Endodermal cell (in vitro differentiated cells): Measurements from ENCODE around the gene C20orf144. TPM values are rescaled to one million over a fixed set of nuclear protein-coding genes. Genes with fewer than 3 reads are reported as not detected.

Source experiments
- DNase-seq: peaks from one replicate; pipeline ENCODE4 v3.0.0-alpha.2; 2017
- H3K27ac ChIP-seq: 2 replicates; pipeline ENCODE4 v1.5.1; 2013; ENCODE audit warnings: mild to moderate bottlenecking, low read depth, low read length, moderate library complexity
- H3K27me3 ChIP-seq: 2 replicates; pipeline ENCODE4 v1.6.1; 2013; ENCODE audit warnings: mild to moderate bottlenecking, low read length, moderate library complexity; ENCODE audit not compliant: insufficient read depth, control insufficient read depth, poor library complexity, severe bottlenecking
- H3K36me3 ChIP-seq: 2 replicates; pipeline ENCODE4 v1.7.0; 2013; ENCODE audit warnings: mild to moderate bottlenecking, low read length, moderate library complexity; ENCODE audit not compliant: control insufficient read depth, insufficient read depth
- H3K4me1 ChIP-seq: one replicate; pipeline ENCODE4 v1.7.0; 2013; ENCODE audit warnings: low read length; ENCODE audit not compliant: control insufficient read depth, insufficient read depth
- H3K4me3 ChIP-seq: 2 replicates; pipeline ENCODE4 v1.5.1; 2013; ENCODE audit warnings: mild to moderate bottlenecking, low read length, moderate library complexity
- H3K9ac ChIP-seq: 2 replicates; pipeline ENCODE4 v1.6.1; 2013; ENCODE audit warnings: mild to moderate bottlenecking, low read length, moderate library complexity; ENCODE audit not compliant: poor library complexity, severe bottlenecking; ENCODE audit errors: extremely low read depth
- H3K9me3 ChIP-seq: 2 replicates; pipeline ENCODE4 v1.6.1; 2013; ENCODE audit warnings: mild to moderate bottlenecking, low read length, moderate library complexity; ENCODE audit not compliant: control insufficient read depth
- H3K27ac Mint-ChIP-seq: 2 replicates; pipeline ENCODE4 v1.8.0; 2020; ENCODE audit warnings: mixed read lengths
- H3K27me3 Mint-ChIP-seq: 2 replicates; pipeline ENCODE4 v1.8.0; 2021; ENCODE audit warnings: mild to moderate bottlenecking, mixed read lengths; ENCODE audit not compliant: insufficient read depth
- H3K36me3 Mint-ChIP-seq: 2 replicates; pipeline ENCODE4 v1.8.0; 2020; ENCODE audit warnings: low read depth, mixed read lengths
- H3K4me1 Mint-ChIP-seq: 2 replicates; pipeline ENCODE4 v1.8.0; 2020; ENCODE audit warnings: mixed read lengths
- H3K4me3 Mint-ChIP-seq: 2 replicates; pipeline ENCODE4 v1.8.0; 2020; ENCODE audit warnings: mild to moderate bottlenecking, moderate library complexity, mixed read lengths
- H3K9me3 Mint-ChIP-seq: 2 replicates; pipeline ENCODE4 v1.8.0; 2020; ENCODE audit warnings: mild to moderate bottlenecking, mixed read lengths
- CTCF ChIP-seq: fragments of 200-600 bp; sonication (generic); conservative IDR thresholded peaks from 2 replicates; pipeline ENCODE4 v1.5.0; 2021; ENCODE audit warnings: antibody characterized with exemption, mild to moderate bottlenecking
- WGBS, 2 experiments: methylation state at CpG; one replicate each; pipeline versions ENCODE4 v1.1.5 to v1.1.7; 2013; ENCODE audit warnings: missing lambda C conversion rate in 2 of 2, mixed read lengths in 1 of 2; ENCODE audit not compliant: insufficient coverage in 1 of 2, insufficient read length in 1 of 2; 5-methylcytosine and 5-hydroxymethylcytosine counted together
- total RNA-seq, 2 donors: library from RNA; stranded (reverse); fragmentation: NEBNext Ultra II Directional in 1 of 2; extraction: Animal tissue kit (Norgen Biotek cat#: 25700) in 1 of 2; gene quantifications; 2 replicates in 1 of 2; 3 replicates in 1 of 2; pipeline ENCODE4 v1.2.1, GENCODE V29; 2021

C20orf144 gene
- total RNA-seq, 2 donors from 2014 or later, result 0.44 TPM; not detected in 1

GRCh38 chr20:33653900-33654596 lies 8.1 kb upstream of the C20orf144 start:
- peak overlapping the region; percentile 80 for H3K27ac Mint-ChIP-seq

GRCh38 chr20:33654680-33655161 lies 7.4 kb upstream of the C20orf144 start:
- Mint-ChIP-seq H3K4me3 (no peak overlapping the region), H3K27ac (peak overlapping the region; percentile 12), H3K36me3 (peaks cover 11% of the 10 kb centered on the region), H3K9me3 (no peaks in the 10 kb centered on the region), H3K27me3 (no peaks in the 10 kb centered on the region), H3K4me1 (peaks cover 14% of the 10 kb centered on the region)
- no peaks in the 10 kb centered on the region for H3K9me3 ChIP-seq
- no peak overlapping the region for H3K27ac ChIP-seq
- peaks cover 6% of the 10 kb centered on the region for H3K36me3 ChIP-seq
- no peak for TF ChIP-seq CTCF
- whole genome bisulfite sequencing, 2 experiments, result 88 to 94% methylated on average over 5 to 14 of the region's 14 CpGs
- H3K9ac ChIP-seq, result no peak overlapping the region
- DNase-seq, result no peak
- H3K4me3 ChIP-seq, result no peak overlapping the region
- H3K4me1 ChIP-seq, result peaks cover 3% of the 10 kb centered on the region
- H3K27me3 ChIP-seq, result no peaks in the 10 kb centered on the region

More at GRCh38 chr20:33653900-33654596, 8.1 kb upstream of the C20orf144 start:
- Histone ChIP-seq H3K9me3 (no peaks in the 10 kb centered on the region), H3K36me3 (peaks cover 6% of the 10 kb centered on the region), H3K4me1 (no peaks in the 10 kb centered on the region), H3K4me3 (no peak overlapping the region), H3K9ac (no peak overlapping the region), H3K27me3 (no peaks in the 10 kb centered on the region), H3K27ac (no peak overlapping the region)
- peak; percentile 77 for DNase-seq
- H3K4me1 Mint-ChIP-seq, result peaks cover 14% of the 10 kb centered on the region
- no peak for TF ChIP-seq CTCF
- H3K9me3 Mint-ChIP-seq, result no peaks in the 10 kb centered on the region
- H3K27me3 Mint-ChIP-seq, result no peaks in the 10 kb centered on the region
- 95 to 96% methylated on average over 9 to 11 of the region's 11 CpGs for WGBS, 2 experiments
- H3K36me3 Mint-ChIP-seq, result peaks cover 9% of the 10 kb centered on the region
- H3K4me3 Mint-ChIP-seq, result no peak overlapping the region

- no peak overlapping the region for H3K4me3 Mint-ChIP-seq
- no peak overlapping the region for H3K9ac ChIP-seq
- no peaks in the 10 kb centered on the region for H3K27me3 ChIP-seq
Observed at GRCh38 chr20:33655164-33655563, 7.0 kb upstream of the C20orf144 start.

More at GRCh38 chr20:33655164-33655563, 7.0 kb upstream of the C20orf144 start:
- no peak overlapping the region for H3K27ac ChIP-seq
- peaks cover 14% of the 10 kb centered on the region for H3K4me1 Mint-ChIP-seq
- peak overlapping the region; percentile 12 for H3K27ac Mint-ChIP-seq
- H3K4me3 ChIP-seq, result no peak overlapping the region
- H3K4me1 ChIP-seq, result peaks cover 3% of the 10 kb centered on the region
- H3K27me3 Mint-ChIP-seq, result no peaks in the 10 kb centered on the region
- TF ChIP-seq CTCF, result no peak
- peaks cover 11% of the 10 kb centered on the region for H3K36me3 Mint-ChIP-seq
- 81 to 96% methylated on average over 2 to 4 of the region's 4 CpGs for WGBS, 2 experiments
- no peaks in the 10 kb centered on the region for H3K9me3 ChIP-seq
- DNase-seq, result no peak
- H3K9me3 Mint-ChIP-seq, result no peaks in the 10 kb centered on the region
- H3K36me3 ChIP-seq, result peaks cover 6% of the 10 kb centered on the region
